ENCODE results near the gene INSC. TPM values are rescaled to one million over a fixed set of nuclear protein-coding genes. Genes with fewer than 3 reads are reported as not detected.
A peak's percentile ranks its signal among the peaks of the same experiment; 100 is the strongest.

The INSC gene
- total RNA-seq, 1 donor from 2014 or later = 0.23 TPM

GRCh38 chr11:15073361-15074205 is 41.1 kb upstream of the INSC start, which contains the start of gene CALCB:
Gene CALCB (plus strand): TSS chr11:15073593. CDS start chr11:15074719, 1,126 bp downstream.
- no peak for TF ChIP-seq CTCF (IDR thresholded peaks at IDR 0.05; ENCODE audit: unreplicated experiment)
- H3K4me3 Mint-ChIP-seq (ENCODE audit: unreplicated experiment) = peak within 1 kb of the TSS; percentile 67
- H3K27me3 Mint-ChIP-seq (ENCODE audit: unreplicated experiment) = peaks cover 19% of the 10 kb centered on the region
- H3K27ac Mint-ChIP-seq (ENCODE audit: unreplicated experiment) = no peak within 1 kb of the TSS
- H3K9me3 Mint-ChIP-seq (ENCODE audit: unreplicated experiment) = peaks cover 8% of the 10 kb centered on the region
- H3K4me1 Mint-ChIP-seq (ENCODE audit: unreplicated experiment) = peaks cover 10% of the 10 kb centered on the region
- H3K36me3 Mint-ChIP-seq (ENCODE audit: low read depth, unreplicated experiment) = peaks cover 6% of the 10 kb centered on the region
- peak; percentile 33 for DNase-seq (ENCODE audit: low spot score)

GRCh38 chr11:15074206-15075161 is 40.2 kb upstream of the INSC start:
- peaks cover 19% of the 10 kb centered on the region for H3K27me3 Mint-ChIP-seq (ENCODE audit: unreplicated experiment)
- H3K4me3 Mint-ChIP-seq (ENCODE audit: unreplicated experiment) = peak overlapping the region; percentile 37

GRCh38 chr11:15075162-15075526 is 39.6 kb upstream of the INSC start:
- DNase-seq (ENCODE audit: low spot score) = no peak
- H3K4me3 Mint-ChIP-seq (ENCODE audit: unreplicated experiment) = no peak overlapping the region
- no peak overlapping the region for H3K27ac Mint-ChIP-seq (ENCODE audit: unreplicated experiment)
- H3K36me3 Mint-ChIP-seq (ENCODE audit: low read depth, unreplicated experiment) = peaks cover under 1% of the 10 kb centered on the region
- peaks cover 10% of the 10 kb centered on the region for H3K4me1 Mint-ChIP-seq (ENCODE audit: unreplicated experiment)
- no peak for TF ChIP-seq CTCF (IDR thresholded peaks at IDR 0.05; ENCODE audit: unreplicated experiment)
- peaks cover 19% of the 10 kb centered on the region for H3K27me3 Mint-ChIP-seq (ENCODE audit: unreplicated experiment)
- peaks cover under 1% of the 10 kb centered on the region for H3K9me3 Mint-ChIP-seq (ENCODE audit: unreplicated experiment)

More at GRCh38 chr11:15074206-15075161, 40.2 kb upstream of the INSC start:
- H3K9me3 Mint-ChIP-seq (ENCODE audit: unreplicated experiment) = peaks cover 5% of the 10 kb centered on the region
- TF ChIP-seq CTCF (IDR thresholded peaks at IDR 0.05; ENCODE audit: unreplicated experiment) = peak; percentile 85
- H3K27ac Mint-ChIP-seq (ENCODE audit: unreplicated experiment) = no peak overlapping the region
- peak; percentile 95 for DNase-seq (ENCODE audit: low spot score)
- H3K4me1 Mint-ChIP-seq (ENCODE audit: unreplicated experiment) = peaks cover 10% of the 10 kb centered on the region
- H3K36me3 Mint-ChIP-seq (ENCODE audit: low read depth, unreplicated experiment) = peaks cover 5% of the 10 kb centered on the region

GRCh38 chr11:15091175-15091574 is 23.5 kb upstream of the INSC start:
- Mint-ChIP-seq H3K4me1 (ENCODE audit: unreplicated experiment) (no peaks in the 10 kb centered on the region), H3K36me3 (ENCODE audit: low read depth, unreplicated experiment) (no peaks in the 10 kb centered on the region), H3K27me3 (ENCODE audit: unreplicated experiment) (peaks cover 2% of the 10 kb centered on the region), H3K9me3 (ENCODE audit: unreplicated experiment) (no peaks in the 10 kb centered on the region), H3K4me3 (ENCODE audit: unreplicated experiment) (no peak overlapping the region), H3K27ac (ENCODE audit: unreplicated experiment) (no peak overlapping the region)
- no peak for TF ChIP-seq CTCF (IDR thresholded peaks at IDR 0.05; ENCODE audit: unreplicated experiment)
- no peak for DNase-seq (ENCODE audit: low spot score)
